GM18858 (cell line): ENCODE results near the gene CDKN1C.

Source experiments
- ATAC-seq: cut with Tn5 transposase; IDR thresholded peaks from one replicate; pipeline ENCODE4 v1.9.1; 2021; ENCODE audit not compliant: unreplicated experiment

The CDKN1C gene

GRCh38 chr11:2923446-2924375 lies 38.1 kb upstream of the CDKN1C start:
- ATAC-seq: no peak

DNA sequence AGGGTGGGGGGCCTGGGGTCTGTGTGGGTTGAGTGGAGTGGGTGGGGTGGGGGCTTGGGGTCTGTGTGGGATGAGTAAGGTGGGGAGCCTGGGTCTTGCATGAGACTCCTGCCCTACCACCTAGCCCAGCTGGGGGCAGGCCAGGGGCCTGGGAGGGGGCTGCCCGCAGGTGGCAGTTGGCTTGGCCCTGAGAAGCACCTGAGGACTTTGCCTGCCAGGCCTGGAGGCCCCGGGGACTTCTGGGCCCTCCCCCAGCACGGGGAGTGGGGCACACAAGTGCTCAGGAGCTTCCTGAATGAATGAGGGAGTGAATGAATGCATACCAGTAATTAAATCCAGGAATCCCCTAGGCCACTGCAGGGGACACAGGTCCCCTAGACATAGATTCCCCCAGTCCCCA lies 37.1 kb upstream of the CDKN1C start:
- no peak for ATAC-seq

GRCh38 chr11:2921742-2922493 lies 36.3 kb upstream of the CDKN1C start:
- ATAC-seq: no peak

DNA sequence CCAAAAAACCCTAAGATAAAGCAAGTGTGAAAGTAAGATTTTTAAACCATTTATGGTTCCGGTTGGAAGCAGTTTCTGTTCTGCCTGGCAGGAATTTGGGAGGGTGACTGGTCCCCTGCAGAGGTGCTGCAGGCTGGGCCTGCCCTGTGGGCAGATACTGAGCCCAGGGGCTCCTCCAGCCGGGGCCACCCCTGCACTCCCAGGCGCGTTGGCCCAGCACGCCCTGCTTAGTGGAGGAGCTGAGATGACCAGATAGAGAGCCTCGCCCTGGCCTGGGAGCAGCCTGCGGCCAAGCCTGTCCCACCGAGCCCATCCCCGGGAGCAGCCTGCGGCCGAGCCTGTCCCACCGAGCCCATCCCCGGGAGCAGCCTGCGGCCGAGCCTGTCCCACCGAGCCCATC lies 35.7 kb upstream of the CDKN1C start:
- ATAC-seq: no peak

DNA sequence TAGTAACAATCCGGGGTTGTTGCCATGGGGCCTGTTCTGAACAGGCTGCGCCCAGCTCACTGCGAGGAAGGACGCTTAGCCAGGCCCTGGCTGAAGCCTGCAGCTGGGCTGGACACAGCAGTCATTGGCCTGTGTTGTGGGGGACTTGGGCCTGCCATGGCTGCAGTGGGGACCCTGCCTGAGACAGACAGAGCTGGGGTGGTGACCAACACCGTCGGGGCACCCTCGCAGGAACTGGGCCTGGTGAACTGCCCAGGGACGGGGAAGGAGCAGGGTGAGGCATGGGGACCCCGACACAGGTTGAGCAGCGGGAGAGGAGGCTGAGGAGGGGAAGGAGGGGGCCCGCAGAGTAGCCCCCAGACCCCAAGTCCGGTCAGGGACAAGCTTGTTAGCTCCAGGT lies 34.8 kb upstream of the CDKN1C start:
- no peak for ATAC-seq

- no peak for ATAC-seq
Measured at GRCh38 chr11:2919837-2920236, 34.3 kb upstream of the CDKN1C start.

DNA sequence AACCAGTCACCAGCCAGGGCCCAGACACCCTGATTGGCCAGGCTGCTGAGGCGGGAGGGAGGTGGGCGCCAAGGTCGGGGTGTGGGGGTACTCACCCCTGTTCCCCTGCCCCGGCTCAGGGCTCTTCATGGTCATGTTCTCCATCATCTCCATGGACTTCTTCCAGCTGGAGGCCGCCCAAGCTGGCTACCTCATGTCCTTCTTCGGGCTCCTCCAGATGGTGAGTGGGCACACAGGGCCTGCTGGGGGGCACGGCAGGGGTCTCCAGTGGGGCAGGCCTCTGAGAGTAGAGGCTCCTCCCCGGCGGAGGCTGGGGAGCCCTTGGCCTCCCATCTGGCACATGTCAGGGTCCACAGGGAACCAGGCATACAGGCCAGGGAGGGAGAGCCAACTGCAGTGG lies 33.6 kb upstream of the CDKN1C start:
- no peak for ATAC-seq

DNA sequence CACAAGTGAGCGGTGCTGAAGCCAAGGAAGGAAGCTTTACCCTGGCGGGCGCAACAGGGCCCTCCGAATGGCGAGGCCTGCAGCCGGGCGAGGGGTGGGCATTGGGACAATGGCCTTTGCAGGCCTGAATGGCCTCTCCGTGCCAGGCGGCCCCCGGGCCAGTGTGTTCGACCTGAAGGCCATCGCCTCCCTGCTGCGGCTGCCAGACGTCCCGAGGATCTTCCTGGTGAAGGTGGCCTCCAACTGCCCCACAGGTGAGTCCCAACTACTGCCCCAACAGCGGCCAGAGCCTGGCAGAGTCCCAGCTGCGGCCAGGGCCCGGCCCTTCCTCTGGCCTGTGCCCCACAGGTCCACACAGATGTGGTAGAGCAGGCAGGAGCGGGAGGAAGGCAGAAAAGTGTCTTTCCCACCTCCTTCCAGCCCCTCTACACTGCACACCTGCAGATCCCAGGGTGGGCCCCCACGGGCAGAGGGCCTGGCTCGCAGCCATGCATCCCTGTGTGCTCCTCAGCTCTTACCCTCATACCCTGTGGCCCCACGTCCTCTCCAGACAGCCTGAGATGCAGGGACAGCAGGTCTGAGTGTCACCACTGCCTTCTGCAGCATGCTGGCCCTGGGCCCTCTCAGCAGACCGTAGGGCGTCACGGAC lies 32.4 kb upstream of the CDKN1C start:
- no peak for ATAC-seq

- no peak for ATAC-seq
Measured at GRCh38 chr11:2916892-2917645, 31.5 kb upstream of the CDKN1C start.

DNA sequence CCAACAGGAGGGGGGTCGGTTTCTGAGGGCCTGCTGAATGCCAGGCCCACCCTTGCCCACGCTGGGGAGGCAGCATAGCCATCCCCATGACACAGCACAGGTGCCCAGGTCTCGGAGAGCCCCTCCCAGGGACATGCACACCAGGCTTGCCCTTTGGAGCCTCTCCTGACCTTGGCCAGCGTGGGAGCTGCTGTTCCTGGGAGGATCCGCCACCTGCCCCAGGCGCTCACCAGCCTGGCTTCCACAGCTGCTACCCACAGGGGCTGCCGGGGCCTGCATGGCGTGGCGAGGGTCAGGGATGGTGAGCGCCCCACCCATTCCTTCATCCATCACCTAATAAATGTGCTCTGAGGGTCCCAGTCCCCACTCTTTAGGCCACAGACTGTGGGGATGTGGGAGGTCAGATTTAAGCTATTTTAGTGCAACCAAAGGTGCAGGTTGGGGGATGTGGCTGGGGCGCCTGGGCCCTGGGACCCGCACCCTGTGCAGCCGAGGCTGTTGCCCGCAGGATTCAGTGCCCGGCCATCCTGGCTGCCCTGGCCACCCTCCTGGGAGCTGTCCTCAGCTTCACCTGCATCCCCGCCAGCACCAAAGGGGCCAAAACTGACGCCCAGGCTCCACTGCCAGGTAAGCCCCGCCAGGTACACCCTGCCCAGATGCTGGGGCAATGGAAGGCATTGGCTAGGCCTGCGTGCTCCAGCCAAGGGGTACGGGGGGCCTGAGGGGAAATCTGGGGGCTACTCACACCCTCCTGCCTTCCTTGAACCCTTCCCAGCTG lies 30.7 kb upstream of the CDKN1C start:
- no peak for ATAC-seq

GRCh38 chr11:2915473-2915872 lies 29.9 kb upstream of the CDKN1C start:
- ATAC-seq: no peak

DNA sequence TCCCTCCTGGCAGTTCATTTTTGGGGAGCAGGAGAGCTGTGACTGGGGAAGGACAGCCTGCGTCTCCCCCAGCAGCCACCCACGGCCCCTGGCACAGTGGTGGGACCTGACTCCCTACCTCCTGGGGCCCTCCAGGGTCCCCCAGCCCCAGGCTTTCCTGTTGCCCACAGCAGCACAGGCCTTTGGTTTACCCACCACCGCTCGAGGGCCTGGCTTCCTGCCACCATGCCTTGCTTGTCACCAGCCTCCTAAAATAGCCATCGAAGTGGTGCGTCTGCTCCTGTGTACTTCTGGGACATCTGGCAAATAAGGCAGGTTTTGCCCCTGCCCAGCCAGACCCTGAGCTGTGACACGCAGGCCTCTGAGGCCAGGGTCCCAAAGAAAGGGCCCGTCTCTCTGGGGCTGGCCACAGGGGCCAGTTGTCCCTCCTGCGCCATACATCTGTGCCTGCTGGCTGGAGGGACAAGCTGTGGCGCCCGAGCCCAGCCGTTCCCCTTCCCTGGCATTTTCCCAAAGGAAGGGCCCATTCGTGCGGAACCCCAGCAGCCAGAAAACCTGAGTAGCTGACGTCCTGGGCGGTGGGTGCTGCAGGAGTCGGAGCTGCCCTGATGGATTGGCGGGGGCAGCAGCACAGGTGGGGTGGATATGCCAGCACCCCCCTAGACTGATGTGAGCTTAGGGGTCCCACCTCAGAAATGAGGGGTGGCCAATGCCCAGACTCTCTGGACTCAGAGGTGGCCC lies 29.1 kb upstream of the CDKN1C start:
- ATAC-seq: no peak

- ATAC-seq: no peak
Measured at GRCh38 chr11:2913776-2914175, 28.2 kb upstream of the CDKN1C start.

DNA sequence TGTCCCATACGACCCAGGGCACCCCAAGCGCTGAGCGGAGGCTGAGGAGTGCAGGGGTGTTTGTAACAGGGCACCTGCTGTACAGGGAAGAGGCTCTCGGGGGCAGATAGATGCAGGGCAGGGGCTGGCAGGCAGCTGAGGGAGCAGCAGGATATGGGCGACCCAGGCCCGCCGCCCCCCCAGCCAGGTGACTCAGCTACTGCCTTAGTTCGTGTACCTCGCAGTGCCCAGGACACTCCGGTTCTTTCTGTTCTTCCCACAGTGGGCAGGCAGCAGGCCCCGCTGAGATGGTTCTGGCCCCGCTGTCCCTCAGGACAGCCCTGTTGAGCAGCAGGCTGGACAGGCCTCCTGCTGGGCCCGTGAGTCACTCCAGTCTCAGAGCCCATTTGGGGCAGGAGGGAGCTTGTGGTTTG lies 27.4 kb upstream of the CDKN1C start:
- no peak for ATAC-seq

GRCh38 chr11:2912498-2912897 lies 26.9 kb upstream of the CDKN1C start:
- ATAC-seq: no peak

DNA sequence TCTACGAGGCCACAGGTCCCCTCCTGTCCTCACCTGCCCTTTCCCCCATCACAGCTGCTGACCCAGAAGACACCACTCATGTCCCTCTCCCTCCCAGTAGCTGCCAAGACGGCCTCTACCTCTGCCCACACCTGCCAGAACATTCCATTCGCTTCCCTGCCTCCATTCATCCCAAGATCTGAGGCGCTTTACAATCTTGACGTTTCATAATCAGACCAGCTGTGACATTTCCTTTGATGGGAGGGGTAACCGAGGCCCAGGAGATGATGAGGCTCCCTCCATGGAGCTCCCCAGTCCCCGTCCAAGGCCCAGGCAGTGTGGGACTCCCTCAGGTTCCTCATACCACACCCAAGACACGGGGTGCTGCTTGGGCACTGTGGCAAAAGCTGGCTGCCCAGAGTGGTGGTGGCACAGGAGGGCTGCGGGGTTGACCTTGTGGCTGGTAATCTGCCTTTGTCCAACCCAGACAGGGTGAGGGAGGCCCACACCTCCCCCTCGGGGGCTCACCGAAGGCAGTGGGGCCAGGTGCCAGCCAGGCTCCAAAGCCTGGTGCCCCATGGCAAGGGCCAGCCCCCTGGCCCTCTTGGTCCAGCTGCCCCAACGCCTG lies 26.3 kb upstream of the CDKN1C start:
- no peak for ATAC-seq

DNA sequence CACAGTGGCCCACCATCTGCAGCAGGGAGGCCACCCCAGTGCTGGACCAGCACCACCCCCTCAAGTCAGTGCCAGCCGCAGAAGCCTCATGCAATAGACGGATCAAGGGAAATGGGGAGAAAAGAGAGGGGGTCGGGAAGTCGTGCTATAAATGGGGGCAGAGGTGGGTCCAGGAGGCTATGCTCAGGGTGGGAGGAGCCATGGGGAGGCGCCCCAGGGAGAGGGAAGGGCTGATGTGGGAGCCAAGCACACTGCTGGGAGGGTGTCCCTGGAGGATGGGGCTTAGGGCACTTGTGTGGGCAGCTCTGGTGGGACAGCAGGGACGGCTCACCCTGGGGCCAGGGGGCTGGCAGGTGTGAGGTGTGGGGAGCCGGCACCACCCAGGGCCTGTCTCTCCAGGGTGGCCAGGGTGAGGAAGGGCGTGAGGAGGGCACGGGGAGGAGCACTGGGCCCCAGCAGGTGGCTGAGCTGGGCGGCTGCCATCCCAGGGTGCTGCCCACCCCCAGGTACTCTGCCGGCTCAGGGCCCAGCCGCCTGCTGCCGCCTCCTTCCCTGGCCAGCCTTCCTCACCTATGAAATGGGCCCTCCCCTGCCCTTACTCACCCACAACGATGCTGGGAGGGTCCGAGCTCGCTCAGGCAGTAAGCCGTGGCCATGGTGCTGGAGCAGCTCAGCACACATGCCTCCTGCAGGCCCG lies 25.7 kb upstream of the CDKN1C start:
- no peak for ATAC-seq

DNA sequence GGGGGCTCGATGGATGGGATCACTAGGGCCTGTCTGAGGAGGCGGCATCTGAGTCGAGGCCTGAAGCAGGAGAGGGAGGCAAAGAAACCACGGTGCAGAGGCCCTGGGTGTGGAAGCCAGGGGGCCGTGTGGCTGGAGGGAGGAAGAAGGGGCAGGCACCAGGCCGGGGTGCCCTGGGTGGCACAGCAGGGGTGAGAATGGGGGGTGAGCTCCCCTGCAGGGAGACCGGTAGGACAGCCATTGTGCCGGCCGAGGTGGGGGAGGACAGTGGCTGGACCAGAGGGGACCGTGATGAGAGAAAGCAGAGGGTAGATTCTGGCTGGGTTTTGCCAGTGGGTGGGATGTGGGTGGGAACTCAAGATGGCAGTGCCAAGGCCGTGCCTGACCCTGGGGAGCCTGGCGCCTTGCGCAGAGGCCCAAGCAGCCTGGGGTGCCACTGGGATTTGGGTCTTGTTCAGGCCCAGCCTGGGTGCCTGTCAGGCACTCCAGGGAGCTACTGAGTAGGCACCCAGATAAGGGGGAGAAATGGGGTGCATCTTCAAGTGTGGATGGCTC lies 24.9 kb upstream of the CDKN1C start:
- no peak for ATAC-seq
